HG02623 (cell line): Measurements from ENCODE around the gene GUCY1A1.

Source experiments
- ATAC-seq: cut with Tn5 transposase; IDR thresholded peaks from one replicate; pipeline ENCODE4 v1.9.1; 2021; ENCODE audit warnings: moderate library complexity; ENCODE audit not compliant: unreplicated experiment

Gene GUCY1A1

GRCh38 chr4:155690044-155690837 is 23.6 kb downstream of the GUCY1A1 start:
- no peak for ATAC-seq

GRCh38 chr4:155692361-155692760 is 25.7 kb downstream of the GUCY1A1 start:
- ATAC-seq = no peak

DNA sequence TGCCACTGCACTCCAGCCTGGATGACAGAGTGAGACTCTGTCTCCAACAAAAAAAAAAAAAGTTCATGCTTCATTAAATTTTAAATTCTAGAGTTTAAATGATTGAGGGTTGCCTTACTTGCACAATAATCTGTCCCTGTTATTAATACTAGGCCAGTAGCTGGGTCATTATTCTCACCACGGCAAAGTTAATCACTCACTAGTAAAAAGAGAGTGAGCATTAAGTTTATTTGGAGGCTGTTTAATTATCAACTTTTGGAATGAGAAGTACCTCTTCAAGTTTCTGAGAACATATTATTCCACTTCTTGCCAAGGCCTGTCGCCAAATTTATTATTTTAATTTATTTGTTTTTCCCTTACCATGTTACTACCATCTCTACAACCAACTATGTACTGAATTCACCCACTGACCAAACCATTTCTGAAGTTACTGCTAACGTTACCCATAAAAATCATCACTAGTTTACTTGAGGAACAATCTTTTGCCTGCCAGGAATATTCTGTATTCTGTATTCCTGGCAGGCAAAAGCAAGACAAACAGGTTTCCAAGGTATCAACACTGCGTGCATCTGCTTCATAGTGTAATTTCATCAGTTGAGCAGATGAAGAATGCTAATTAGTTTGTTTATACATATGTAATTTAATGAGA is 26.5 kb downstream of the GUCY1A1 start:
- no peak for ATAC-seq

DNA sequence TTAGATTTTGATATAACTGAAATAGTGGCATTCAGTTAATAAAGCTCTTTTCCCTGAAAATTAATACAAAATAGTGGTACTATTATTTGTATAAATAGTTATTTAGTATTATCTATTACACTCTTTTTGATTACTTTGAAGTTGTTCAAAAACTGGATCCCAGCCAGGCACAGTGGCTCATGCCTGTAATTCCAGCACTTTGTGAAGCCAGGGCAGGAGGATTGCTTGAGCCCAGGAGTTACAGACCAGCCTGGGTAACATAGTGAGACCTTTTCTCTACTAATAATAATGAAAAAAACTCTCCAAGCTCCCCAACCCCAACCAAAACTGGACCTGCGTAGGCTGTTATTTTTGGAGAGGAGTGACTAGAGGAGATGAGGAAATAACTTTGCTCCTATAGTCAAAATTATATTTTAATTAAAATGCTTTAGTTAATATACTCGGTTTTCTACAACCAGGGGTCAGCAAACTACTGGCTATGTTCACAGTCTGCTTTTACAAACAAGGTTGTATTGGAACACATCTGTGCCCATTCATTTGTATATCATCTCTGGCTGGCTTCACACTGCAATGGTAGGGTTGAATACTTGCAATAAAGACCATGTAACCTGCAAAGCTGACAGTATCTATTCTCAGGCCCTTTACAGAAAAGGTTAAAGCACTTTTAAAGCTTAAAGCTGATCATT is 27.6 kb downstream of the GUCY1A1 start:
- no peak for ATAC-seq

- ATAC-seq = no peak
These were observed 29.6 kb downstream of the GUCY1A1 start for GRCh38 chr4:155696226-155696625.

GRCh38 chr4:155696726-155697125 is 30.1 kb downstream of the GUCY1A1 start:
- no peak for ATAC-seq

GRCh38 chr4:155701827-155702226 is 35.2 kb downstream of the GUCY1A1 start:
- no peak for ATAC-seq

GRCh38 chr4:155703486-155704247 is 37.0 kb downstream of the GUCY1A1 start:
- no peak for ATAC-seq

DNA sequence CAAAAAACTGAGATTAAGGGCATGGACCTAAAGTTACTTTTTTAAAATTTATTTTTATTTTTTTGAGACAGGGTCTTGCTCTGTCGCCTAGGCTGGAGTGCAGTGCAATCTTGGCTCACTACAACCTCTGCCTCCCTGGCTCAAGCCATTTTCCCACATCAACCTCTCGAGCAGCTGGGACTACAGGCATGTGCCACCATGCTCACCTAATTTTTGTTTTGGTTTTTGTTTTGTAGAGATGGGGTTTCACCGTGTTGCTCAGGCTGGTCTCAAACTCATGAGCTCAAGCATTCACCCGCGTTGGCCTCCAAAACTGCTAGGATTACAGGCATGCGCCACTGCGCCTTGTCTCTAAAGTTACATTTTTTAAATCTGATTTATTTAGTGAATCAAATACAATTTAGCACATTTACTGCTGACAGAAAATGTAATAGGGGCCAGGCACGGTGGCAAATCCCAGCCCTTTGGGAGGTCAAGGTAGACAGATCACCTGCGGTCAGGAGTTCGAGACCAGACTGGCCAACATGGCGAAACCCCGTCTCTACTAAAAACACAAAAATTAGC is 38.3 kb downstream of the GUCY1A1 start:
- no peak for ATAC-seq

DNA sequence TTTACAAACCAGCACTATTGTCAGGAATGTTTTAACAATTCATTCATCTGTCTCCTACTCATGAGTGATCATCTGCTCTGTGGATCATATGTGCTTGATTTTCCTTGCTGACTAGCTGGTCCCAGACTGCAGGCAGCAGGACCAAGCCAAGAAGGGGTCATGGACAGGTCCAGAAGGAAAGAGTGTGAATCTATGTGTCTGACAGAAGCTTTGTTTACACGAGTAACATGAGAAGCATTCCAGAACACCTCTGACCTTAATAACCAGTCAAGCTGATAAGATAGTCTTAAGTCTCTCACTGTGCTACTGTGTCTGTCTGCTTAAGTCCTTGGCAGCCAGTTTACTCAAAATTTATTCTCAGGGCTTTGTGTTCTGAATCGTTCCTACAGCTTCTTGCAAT is 39.0 kb downstream of the GUCY1A1 start:
- ATAC-seq = no peak

- no peak for ATAC-seq
These were observed 39.5 kb downstream of the GUCY1A1 start for GRCh38 chr4:155706147-155706546.

- ATAC-seq = no peak
These were observed 40.6 kb downstream of the GUCY1A1 start for GRCh38 chr4:155707251-155707650.

DNA sequence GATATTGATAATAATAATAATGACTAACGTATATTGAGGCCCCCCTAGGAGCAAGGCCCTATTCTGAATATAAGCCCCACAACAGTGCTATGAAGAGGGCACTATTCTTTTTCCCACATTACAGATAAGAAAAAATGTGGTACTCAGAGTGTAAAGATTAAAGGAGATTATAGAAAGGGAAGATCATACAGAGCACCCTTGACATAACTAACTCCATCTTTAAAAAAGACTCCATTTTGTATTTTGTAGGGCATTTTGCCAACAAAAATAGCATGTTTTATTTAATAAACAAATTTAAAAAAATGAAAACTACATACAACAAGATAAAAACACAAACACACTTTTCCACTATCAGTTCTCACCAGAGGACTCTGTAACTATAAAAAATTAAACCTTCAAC is 42.1 kb downstream of the GUCY1A1 start:
- ATAC-seq = no peak

- ATAC-seq = no peak
These were observed 43.3 kb downstream of the GUCY1A1 start for GRCh38 chr4:155709918-155710317.

- ATAC-seq = no peak
These were observed 44.9 kb downstream of the GUCY1A1 start for GRCh38 chr4:155711556-155711955.

- ATAC-seq = no peak
These were observed 46.2 kb downstream of the GUCY1A1 start for GRCh38 chr4:155712846-155713245.

DNA sequence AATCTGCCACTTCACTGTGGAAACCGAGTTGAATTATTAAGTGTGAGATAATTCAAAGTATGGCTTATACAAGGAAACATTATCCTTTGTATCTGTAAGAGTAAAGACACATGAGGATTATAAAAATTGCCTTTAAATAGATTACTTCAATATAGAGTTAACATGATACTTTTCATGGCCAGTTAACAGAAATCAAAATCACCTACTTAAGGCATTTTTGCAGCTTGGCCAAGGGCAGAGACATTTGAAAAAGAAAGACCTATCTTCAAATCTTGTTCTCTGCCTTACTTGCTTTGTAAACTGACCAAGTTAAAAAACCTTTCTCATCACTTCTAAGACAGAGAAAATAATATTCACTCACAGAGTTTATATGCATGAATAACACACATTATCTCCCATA is 47.3 kb downstream of the GUCY1A1 start:
- ATAC-seq = no peak

GRCh38 chr4:155722336-155722735 is 55.7 kb downstream of the GUCY1A1 start:
- ATAC-seq = no peak

DNA sequence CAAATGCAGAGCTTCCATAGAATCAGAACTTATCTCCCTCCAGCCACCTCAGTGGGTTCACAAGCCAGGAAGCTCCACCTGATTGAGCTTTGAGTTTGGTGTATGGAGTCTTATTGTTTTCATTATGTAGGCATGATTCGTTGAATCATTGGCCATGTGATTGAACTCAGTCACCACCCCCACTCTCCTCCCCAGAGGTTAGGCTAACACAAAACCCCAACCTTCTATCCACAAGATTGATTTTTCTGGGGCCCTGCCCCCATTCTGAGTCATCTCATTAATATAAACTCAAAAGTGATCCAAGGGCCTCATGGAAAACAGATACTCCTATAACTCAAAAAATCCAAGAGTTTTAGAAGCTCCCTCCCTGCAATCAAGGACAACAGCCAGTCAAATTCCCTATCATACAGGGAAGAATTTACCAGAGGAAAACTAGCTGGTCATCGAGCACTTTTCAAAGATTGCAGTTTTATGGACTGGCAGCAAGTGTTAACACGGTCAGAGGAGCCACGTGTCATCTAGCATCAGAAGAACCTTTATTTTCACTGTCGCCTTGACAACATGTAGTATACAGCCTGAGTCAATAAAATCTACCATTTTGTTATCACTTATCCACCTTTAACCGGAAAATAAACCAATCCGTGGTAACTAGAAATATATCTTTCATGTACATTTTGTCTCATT is 56.3 kb downstream of the GUCY1A1 start:
- no peak for ATAC-seq

GRCh38 chr4:155724731-155725130 is 58.1 kb downstream of the GUCY1A1 start:
- ATAC-seq = no peak
